Eye (tissue), 1 donor: ENCODE measurements around the gene FRMD1.

Experiments used
- DNase-seq: peaks from one replicate; pipeline ENCODE4 v3.0.0-alpha.2; 2015

The FRMD1 gene

DNA sequence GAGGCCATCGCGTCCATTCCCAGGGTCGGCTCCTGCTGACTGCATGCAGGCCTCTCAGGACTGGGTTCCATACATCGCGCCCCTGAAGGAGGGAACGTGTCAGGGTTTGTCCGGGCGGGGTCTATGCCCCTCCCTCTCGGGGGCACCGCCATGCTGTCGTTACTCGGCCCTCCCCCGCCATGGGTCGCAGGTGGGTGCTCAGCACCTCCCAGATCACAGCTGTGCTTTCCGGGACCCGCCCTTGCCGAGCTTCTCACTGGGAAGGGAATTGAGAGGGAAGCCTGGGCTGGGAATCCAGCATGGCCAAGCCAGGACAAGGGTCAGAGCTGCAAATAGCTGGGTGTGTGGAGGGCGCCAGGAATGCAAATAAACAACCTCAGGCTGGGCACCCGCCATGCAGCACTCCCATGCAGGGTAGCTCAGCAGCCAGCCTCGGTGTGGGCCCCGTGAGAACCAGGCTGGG, at the start of gene FRMD1:
TSS of gene FRMD1 (minus strand) at position 270 of the 463 bp plus-strand sequence. CDS start at position 152, 118 bp downstream.
- no peak for DNase-seq

DNA sequence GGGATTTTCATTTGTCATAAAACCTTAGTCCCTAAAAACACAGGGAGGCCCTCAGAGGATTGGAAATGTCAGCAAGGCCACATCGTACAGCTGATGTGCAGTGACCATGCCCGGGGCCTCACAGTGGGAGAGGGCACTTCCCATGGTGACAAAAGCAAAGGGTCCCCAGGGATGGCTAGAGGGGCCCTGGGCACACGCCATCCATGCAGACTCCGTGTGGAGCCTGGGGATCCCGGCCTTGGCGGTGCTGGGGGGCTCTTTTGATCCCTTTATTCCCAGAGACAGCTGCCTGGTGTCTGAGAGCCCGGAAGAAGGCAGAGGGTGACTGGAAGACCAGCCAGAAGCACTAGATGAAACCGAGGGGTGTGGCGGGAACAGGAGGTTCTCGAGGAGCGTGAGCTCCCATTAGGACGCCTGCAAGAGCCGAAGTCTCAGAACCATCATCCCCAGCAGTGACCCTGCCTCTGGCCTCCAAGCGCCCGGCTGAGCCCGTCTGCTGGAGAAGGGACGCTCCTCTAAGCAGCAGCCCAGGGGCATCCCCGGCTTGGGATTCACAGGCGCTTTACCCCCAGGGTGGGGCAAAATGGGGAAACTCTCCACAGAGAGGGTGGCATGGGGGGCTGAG, 49.1 kb upstream of the FRMD1 start:
- no peak for DNase-seq

DNA sequence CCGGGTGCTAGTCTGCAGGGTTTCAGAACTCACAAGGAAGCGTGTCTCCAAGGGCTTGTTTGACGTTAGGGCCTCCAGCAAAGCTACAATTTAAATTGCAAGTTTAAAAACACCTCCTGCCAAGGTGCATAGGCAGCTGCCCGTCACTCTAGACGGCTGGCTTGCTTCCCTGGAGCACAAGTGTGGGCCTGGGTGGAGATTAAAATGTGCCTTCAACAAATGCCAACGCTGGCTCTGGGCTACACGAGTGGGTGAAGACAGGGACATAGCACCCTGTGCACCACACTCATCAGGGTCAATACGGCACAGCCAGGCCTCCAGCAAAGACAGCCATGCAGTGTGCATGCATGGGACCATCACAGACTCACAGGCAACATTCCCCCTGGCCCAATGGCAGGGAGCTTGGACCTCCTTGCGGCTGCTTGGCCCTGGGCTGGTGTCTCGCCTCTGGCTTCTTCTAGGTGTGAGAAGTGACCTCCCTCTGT, 48.4 kb upstream of the FRMD1 start:
- DNase-seq = no peak

DNA sequence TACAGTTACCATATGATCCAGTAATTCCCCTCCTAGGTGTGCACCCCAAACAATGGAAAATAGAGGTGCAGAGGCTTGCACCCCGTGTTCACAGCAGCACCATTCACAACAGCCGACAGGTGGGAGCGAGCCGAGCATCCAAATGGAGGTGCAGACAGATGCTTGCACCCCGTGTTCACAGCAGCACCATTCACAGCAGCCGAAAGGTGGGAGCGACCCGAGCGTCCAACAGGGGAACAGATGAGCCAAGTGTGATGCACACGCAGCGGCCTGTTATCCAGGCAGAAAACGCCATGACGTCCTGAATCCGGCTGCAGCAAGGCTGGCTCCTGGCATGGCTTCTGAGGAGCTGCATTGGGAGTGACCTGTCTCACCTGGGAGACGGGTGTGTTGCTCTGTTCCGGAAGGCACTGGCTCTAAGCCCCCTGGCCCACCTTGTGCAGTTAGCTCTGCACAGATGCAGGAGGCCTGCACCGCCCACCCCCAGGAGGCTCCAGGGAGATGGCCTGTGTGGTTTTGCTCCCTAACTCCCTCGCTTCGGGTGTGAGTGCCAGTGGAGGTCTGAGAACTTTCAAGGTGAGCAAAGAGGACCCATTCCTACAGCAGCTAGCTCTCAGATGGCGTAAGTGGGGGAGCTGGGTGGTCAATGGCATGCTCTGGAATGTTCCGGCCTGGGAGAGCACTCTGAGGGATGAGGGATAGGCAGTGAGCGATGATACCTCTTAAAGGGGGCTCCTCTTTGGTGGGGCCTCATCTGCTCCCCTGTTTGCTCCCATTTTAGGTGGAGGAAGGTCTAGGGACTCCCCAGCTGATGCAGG, 47.8 kb upstream of the FRMD1 start:
- DNase-seq = no peak

DNA sequence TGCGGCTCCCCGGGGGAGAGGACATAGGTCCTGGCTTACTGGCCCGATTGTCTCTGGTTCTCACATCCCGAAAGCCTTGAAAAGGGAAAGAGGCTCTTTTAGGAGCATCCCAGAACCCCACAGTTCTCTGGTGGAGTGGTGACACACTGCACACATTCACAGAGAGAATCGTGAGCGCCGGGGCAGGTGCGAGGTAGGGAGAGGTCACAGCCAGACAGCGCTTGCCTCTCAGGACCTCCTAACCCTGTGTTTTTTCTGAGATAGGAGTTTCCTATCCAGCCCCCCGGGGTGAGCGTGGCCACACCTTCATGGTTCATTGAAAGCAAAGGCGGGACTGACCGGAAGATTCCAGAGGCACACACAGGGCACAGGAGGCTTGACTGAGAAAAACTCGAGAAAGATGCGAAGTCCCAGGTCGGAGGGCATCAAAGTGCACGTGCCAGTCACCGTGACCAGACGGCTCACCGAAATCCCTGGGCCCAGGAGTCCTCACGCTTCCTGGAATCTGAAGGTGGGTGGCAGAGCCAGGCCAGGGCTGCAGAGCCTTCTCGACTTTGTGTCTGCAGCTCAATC, 46.5 kb upstream of the FRMD1 start:
- DNase-seq = no peak

DNA sequence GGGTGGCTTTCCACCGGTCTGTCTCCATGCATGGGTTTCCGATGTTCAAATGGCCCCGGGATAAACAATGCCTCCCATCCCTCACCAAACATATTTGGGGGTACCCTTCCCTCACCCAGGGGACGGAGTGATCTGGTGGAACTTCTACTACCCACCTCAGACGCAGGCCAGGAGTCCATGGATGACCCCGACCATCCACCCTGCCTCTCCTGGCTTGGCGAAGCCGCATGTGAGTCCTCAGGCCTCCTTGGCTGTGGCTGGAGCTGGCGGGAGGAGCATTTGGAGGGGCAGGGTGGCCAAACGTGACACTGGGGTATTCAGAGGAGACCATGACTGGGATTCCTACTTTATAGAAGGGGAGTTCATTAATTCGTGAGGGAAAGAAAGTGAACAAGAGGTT, 45.9 kb upstream of the FRMD1 start:
- no peak for DNase-seq

DNA sequence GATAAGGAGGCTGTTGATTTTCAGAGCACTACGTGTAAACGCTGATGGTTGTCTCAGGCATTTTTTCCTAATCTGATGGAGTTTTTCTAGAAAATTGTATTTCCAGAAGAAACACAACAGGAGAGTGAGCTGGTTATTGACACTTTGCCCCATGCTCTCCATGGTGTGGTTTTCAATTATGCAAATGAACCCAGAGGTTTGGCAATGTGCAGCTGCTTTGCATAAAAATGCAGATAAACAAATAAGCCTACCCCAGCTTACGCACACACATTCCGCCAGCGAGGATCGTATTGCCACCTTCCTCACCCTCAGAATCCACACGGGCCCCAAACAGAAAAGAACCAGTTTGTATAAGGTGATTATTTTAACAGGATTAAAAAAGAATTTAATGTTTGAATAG, 45.1 kb upstream of the FRMD1 start:
- no peak for DNase-seq

DNA sequence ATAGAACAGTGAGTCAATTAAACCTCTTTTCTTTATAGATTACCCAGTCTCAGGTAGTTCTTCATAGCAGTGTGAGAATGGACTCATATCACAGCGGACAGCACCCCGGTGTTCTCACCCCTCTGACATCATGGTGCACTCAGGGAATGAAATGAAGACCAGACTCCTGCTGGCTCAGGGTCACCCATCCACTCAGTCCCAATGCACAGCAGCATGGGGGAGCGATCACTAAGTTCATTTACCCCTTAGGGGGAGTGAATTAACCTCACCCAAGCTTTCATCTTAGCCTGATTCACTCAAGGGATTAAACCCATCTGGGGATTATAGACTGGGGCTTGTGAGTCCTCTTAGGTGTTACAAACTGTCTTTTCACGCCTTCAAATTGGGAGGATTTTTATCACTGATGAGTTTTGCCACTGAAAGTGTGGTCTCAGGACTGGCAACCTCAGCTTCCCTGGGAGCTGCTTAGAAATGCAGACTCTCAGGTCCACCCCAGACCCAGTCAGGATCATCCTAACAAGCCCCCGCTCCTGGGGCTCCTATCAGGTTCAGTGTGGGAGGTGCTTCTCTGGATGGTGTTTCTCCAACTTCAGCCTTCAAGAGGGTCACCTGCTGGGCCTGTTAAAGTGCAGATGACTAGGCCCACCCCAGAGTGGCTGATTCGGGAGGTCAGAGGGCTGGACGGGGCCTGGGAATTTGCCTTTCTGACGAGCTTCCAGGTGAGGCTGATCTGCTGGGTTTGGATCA, 44.3 kb upstream of the FRMD1 start:
- no peak for DNase-seq

DNA sequence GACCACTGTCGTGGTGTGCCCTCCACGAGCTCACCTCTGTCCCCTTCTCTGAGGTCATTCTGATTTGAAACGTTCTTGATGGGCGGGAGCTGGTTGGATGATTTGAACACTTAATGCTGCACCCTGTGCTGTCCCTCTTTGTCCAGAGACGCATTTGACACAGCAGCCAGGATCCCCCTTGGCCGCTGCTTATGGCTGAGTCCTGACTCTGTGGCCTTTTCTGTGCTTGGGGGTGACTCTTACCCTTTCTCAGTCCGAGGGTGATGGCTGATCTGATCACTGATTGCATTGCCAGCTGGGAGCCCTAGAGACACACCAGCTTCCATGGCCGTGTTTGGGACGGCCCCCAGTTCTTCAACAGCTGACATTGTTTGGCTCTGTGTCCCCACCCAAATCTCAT, 43.5 kb upstream of the FRMD1 start:
- DNase-seq = no peak

DNA sequence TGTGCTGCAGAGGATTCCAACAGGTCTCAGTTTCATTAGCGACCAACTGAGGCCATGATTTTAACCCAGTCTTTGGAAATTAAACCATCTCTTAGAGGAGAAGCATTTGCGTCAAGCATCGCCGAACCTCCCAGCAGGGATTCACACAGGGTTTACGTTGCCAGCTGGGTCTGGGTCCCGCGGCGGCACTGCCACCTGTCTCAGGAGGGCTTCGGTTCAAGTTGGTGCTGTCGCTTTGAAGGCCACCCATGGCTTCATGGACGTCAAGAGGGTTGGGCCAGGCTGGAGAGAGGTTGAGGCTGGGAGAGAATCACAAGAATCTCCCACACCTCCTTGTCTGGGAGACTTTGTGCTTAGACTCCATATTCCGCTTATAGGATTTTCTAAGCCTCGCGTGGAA, 43.0 kb upstream of the FRMD1 start:
- no peak for DNase-seq

DNA sequence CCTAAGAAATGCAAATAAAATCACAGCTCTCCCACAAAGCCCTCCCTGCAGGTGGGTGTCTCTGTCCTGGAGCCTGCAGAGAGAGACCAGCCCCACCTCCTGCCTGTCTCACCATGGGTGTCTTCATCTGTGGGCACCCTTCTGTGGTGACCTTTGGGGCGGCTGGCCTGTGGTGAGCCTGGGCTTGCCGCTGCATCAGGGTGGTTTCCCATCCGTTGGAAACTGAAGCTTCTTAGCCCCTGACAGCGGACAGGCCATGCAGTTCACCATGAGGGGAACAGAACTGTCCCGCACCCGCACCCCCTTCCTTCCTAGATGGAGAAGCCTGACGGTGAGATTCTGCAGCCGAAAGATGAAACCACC, 42.3 kb upstream of the FRMD1 start:
- DNase-seq = no peak

DNA sequence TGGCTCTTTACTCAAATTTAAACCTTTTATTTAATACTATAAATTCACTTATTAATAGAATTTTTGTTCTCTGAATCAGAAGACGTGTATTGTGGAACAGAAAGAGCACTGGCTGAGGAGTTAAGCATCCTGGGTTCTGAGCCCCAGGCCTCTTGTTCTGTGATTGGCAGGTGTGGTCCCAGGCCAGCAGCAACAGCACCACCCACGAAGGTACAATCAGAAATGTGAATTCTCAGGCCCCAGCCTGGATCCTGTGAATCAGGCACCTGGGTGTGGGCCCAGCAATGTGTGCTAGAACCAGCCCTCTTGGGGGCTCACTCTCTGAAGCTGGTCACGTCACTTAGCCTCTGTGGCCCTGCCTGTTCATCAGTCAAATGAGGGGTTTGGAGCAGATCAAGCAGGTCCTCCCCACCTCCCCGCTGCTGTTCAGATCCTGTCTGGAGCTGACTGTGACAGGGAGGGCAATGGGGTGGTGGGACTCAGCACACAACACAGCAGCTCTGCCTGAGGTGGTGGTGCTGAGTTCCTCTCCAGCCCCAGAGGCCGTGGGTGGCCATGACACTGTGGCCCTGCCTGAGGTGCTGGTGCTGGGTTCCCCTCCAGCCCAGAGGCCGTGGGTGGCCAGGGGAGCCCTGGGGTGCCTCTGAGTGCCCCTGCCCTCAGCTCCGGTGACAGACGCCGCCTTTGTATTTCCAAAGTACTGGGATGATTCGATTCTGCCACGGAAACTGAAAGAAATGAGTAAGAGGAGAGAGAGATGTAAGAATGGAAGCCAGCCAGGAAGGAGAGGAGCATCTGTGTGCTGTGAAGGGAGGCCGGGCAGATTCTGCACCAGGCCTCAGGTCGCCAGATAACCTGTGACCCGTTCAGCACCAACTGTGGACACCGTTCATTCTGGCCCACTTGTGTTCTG, 41.6 kb upstream of the FRMD1 start:
- no peak for DNase-seq

DNA sequence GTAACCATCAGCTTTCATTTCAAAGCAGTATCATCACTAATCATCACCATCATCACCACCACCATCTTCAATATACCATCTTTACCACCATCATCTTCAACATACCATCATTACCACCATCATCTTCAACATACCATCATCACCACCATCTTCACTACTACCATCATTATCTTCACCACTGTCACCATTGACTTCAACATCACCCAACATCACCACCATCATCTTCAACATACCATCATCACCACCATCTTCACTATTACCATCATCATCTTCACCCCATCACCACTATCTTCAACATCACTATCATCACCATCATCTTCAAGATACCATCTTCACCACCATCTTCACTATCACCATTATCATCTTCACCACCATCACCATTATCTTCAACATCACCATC, 40.5 kb upstream of the FRMD1 start:
- DNase-seq = no peak

DNA sequence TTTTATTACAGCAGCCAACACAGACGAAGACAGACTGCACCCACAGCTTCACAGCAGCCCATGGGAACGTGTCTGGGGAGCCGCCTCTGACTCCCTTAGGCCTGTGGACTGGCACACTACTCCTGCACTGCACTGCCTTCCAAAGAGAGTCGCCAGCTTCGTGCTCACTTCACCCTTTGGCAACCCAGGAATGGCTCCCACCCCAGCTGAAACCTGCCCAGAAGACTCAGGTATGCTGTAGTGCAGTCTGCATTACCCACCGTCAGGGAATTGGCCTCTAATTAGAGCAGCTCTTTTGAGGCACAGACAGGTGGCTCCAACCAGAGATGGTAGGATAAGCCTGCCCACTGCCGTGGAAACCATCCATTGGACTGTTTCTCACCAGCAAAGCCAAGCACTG, 39.9 kb upstream of the FRMD1 start:
- no peak for DNase-seq

DNA sequence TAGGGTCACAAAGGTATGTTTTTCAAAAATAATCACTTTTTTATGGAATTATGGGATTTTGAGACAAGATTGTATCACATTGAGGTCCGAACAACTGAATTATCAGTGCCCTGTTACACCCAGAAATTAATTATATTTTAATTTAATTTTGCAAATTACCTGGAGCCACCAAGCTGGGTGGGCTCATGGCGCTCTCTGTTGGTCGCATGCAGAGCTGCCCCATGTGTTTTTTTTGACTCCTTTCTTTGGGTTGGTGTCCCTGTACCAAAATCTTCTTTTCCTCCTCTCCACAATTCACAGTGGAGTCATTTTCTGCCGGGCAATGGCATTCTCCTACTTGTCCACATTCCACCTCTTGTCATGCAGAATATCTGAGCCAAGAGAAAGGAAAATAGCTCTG, 38.9 kb upstream of the FRMD1 start:
- no peak for DNase-seq

DNA sequence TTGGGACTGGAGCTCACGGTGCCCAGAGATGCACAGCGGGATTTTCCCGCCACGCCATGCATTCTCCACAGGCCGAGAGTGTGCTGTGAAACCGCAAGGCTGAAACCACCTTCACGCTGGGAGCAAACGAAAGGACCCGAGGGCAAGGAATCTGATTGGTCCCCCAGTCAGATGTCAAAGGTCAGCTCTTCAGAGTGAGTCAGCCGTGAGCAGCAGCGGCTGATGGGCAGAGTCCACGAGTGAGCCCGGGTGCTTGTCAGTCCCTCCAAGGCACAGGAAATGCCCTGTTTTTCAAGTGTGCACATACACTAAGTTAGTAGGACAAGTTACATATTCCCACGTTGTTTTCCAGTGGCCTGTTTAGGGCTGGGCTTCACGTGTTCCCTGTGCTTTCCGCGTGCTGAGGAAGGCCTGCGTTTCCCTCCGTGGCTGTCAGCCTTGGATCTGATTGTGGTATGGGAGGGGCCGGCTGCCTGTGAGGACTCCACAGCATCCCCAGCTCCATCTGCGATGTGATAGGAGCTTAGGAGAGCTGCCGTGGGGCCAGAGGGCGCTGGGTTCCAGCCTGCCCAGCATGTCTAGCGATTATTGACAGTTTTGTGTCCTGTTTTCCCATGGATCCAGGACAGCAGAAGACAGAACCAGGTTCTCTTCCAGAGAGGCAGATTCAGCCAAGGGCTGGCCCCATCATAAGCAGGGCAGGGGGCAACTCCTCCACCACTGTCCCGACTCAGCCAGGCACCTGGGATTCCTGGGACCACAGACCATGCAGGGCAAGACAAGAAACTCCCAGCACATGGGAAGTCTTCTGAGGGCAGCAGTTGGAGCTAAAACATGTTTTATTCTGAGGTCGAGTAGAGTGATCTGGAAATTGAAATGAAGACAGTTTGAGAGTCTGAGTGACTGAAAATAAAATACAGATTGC, 38.2 kb upstream of the FRMD1 start:
- no peak for DNase-seq

DNA sequence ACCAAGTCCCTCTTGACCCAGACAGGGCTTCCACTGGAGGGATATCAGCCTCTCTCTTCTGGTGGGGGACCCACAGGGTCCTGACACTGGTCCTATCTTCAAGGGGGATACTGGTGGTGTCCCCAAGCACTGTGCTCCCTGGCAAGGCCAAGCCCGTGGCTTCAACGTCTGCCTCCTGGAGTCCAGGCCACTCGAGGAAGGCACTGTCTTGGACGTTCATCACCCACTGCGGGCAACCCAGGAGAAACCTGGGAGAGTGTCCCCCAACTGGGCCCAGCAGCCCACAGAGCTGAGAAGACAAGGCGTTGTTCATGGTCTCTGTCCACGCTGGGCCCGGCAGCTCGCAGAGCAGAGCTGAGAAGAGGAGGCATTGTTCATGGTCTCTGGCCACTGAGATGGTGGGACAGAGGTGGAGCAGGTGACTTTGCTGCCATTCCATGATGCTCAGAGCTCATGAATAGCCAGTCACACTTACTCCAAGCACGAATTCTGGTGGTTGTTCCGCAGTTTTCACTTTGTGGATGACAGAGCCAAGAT, 37.5 kb upstream of the FRMD1 start:
- DNase-seq = no peak

DNA sequence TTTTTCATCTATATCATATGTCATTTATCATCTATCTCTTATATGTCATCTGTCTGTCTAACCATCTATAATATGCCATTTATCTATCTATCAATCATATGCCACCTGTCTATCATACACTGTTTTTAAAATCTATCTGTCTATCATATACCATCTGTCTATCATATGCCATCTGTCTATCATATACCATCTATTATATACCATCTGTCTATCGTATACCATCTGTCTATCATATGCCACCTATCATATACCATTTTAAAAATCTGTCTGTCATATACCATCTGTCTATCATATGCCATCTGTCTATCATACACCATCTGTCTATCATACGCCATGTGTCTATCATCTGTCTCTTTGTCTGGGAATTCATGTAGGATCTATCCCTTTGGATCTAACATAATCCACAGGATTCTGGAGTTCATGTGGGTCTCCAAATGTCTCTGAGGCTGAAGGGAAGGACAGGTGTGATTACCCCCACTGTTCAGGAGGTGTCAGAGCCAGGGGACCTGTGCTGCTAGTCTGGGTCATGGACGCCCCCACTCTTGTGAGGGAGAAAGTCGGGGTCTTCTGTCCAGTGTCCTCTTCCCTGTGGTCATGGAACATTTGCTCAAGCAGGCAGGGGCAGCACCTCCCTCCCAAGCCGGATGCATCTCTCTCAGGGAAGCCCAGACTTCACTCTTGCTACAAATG, 36.9 kb upstream of the FRMD1 start:
- DNase-seq = no peak

DNA sequence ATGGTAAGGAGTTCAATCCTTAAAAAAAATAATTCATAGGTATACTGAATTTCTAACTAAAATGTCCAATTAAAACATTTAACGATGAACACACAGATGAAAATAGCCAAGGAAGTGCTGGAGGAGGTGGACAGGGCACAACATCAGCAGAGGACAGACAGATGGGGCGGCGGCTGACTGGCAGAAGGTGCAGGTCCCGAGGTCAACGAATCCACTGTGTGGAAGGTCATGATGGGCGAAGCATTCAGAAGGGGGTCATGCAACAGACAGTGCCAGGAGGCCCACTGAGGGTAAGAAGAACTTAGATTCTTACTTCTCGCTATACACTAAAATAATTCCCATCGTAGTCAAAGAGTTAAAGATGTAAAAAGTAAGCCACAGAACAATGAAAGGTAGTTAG, 34.2 kb upstream of the FRMD1 start:
- no peak for DNase-seq

DNA sequence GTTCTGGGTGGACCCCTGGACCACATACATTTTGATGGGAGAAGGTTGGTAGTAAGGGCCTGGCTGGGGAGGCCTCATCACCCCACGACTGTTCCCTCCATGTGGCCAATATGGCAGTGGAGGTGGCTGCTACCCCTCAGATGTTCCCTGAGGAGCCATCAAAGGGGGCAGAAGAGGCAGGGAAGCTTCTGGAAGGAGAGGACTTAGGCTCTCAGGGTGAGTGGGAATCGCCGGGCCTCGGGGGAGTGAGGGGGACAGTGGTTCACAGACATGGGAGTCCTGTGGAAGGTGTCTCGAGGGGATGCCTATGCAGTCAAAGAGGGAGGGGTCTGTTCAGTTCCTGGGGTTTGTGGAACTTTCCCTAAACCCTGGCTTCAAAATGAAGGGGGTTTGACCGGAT, 32.9 kb upstream of the FRMD1 start:
- DNase-seq = no peak
